Brain pericyte (primary cell): Measurements from ENCODE around the gene DLG2.
"Not testable (repeated sequence)": the region's sequence is repeated elsewhere in the genome, so short reads cannot be mapped to it uniquely, and the experiment has no call there.

Experiments used
- DNase-seq: peaks from one replicate; pipeline ENCODE4 v3.0.0-alpha.2; 2012; ENCODE audit warnings: low read depth, low spot score

The DLG2 gene

DNA sequence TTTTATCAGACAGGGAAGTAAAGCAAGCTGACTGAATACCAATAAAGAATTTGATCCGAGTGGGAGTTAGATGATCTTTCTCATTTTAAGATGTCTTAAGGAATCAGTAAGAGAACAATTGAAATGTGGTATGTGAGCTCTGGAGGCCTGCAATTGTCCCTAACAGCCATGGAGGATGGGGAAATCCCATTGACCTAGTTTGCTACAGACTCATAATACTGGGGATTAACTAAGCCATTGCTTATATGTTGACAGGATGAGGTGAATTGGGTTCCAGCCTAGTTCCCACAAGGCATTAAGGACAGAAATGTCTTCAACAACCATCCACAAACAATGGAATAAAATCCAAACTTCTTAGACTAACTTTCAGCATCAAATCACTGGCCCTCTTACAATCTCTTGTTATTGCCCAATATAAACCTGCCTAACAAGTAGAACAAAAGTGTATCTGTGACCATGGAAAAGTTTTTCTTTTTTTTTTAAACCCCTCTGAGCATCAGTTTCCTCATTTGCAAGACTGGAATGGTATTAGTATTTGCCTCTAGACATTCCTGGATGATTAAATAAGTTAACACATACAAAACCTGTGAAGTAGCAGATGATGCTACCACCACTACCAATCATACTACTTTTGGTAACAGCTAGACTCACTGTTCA is 773.2 kb downstream of the DLG2 start:
- DNase-seq: no peak

DNA sequence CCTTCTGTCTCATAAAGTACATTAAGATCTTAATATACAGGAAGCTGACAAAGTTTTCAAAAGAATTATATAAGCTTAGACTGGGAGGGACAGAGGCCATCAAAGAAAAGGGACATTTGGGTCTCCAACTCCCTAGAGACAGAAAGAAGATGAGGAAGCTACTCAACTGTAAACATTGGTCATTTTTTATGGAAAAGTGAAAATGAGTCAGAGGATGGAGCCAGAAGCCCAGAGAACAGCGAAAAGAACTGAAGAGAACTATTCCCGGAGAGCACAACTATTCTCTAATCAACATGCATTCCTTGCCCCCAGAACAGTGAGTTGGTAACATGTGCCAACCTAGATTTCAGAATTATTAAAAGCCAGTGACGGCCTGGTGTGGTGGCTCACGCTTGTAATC is 779.3 kb downstream of the DLG2 start:
- DNase-seq: no peak

DNA sequence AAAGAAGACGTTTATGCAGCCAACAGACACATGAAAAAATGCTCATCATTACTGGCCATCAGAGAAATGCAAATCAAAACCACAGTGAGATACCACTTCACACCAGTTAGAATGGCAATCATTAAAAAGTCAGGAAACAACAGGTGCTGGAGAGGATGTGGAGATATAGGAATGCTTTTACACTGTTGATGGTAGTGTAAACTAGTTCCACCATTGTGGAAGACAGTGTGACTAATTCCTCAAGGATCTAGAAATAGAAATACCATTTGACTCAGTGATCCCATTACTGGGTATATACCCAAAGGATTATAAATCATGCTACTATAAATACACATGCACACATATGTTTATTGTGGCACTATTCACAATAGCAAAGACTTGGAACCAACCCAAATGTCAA is 786.9 kb downstream of the DLG2 start:
- not testable (repeated sequence) for DNase-seq

DNA sequence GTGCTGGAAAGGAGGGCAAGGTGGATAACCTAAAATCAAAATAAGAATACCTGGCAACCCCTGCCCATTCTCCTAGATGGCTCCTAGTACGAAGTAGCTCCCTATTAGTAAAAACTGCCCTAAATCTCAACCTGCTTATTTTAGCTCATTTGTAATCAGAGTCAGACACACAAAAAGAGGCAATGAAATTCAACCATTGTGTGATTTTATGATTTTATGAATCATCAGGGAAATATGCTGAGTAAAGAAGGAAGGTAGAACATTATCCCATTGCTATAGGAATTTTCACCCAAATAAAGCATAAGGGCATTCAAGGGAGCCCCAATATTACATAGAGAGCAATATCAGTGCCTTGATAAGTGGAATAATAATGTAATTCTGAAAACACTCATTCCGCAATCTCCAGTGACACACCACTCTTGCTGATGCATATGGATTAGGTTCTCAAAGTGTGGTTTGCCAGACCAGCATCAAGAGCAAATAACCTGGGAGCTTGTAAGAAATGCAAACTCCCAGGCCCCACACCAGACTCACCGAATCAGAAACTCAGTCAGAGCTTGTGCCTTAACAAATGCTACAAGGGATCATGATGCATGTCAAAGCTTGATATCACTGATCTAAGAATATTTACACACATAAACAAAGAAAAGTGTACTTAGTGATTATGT is 789.6 kb downstream of the DLG2 start:
- DNase-seq: no peak

DNA sequence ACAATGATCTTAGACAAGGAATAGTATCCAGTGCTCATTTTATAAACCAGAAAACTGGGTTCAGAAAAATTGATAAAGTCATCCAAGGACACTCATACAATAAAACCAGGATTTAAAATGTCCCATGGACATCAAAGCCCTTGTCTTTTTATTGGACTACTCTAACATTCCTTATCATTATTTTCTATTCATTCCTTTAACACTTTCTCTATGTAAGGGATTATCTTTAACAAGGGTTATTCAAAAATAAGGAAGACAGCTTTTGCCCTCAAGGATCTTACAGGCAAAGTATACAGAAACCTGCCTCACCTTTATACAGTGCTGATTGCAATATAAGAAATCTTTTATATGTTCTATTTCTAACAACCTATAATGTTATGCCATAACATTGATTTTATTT is 790.8 kb downstream of the DLG2 start:
- no peak for DNase-seq

DNA sequence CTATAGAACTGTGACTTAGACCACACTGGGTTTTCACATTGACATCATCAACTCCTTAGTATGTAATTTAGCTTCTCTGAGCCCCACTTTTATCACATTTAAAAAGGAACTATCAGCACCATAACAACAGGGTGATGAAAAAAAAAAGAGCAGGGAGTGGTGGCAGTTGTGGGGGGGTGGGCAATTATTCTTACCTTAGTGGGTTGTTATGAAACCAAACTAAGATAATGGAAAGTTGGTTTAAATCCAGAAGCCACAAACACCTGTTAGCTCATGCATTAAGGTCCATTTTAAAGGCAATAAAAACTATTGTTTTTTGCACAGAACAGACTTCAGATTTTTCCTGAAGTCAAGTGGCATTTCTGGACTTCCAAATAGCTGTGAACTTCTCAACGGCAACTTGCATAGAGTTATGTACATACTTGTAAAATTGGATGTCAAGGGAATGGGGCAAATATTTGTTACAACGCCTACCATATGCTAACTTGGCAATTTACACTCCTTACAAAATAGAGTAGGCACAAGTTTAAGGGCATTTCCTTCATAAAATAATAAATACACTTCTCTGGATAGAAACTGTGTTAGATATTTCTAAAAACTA is 793.6 kb downstream of the DLG2 start:
- DNase-seq: no peak

DNA sequence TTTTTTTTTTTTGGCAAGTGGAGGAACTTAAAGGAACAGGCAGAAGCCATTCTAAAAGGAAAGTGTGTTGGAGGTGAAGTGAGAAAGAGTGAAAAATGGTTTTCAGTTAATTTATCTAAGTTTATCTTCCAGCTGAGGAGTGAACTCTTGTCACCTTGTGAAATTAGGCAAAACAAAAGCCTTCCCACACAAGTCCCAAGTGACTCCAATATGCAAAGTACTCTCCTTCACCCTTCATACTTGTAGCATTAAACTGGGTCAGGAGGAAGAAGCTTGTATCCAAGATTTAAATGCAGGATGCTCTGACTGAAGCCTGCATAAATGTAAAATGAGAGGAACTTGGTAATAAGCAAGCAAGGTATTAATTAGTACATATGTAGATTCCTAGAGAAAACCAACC is 796.8 kb downstream of the DLG2 start:
- no peak for DNase-seq

DNA sequence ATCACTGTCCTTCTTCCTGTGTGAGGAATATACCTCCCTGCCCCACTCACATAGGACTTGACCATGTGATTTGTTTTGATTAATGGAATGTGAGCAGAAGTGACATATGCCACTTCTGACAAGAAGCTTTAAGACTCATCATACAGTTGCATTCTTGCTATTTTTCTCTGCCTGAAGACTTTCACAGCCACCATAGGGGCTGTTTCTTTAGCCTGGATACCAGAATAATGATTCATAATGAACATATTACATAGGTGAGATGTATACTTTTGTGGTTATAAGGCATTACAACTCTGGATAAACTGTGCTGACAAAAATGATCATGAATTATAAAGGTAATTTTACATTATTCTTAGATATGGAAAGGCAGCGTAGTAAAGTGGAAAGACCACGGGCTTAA is 798.0 kb downstream of the DLG2 start:
- no peak for DNase-seq

DNA sequence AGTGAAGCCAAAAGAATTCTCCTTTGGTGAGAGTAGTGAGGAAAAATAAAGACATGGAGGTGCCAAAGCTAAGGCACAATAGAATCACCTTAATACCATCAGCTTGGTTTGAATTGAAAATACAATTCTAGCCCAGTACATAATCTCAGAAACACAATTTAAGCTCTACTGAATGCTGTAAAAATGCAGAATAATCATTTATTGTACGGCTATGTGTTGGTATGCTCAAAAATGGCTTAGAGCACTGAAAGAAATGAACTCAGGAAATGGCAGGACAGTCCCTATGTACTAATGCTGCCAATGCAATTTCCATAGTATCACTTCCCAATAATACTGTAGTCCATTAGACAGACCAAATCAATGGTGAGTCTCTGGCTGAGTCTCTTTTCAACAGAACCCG is 798.5 kb downstream of the DLG2 start:
- DNase-seq: no peak

DNA sequence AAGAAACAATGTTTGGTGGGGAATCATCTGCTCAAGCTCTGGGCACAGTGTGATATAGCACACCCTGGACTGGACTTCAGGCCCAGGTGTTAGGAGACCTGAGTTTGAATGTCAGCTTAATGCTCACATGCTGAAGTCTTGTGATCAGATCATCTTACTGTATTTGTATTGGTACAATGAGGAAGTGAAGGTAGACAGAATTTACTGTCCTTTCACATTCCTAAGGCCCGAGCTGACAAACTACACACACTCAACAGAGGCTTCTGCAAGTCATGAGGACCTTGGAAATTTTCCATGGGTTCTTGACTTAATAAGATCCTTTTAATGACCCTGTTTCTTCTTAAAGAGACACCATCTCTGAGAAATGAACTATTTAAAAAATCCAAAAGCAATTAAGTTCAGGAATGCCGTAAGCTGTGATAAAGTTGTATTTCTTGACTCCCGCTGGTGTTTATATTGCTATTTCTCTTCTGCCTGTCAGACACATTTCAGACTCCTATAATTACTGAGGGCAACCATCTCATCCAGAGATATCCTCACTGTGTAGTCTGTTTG is 802.0 kb downstream of the DLG2 start:
- DNase-seq: no peak

DNA sequence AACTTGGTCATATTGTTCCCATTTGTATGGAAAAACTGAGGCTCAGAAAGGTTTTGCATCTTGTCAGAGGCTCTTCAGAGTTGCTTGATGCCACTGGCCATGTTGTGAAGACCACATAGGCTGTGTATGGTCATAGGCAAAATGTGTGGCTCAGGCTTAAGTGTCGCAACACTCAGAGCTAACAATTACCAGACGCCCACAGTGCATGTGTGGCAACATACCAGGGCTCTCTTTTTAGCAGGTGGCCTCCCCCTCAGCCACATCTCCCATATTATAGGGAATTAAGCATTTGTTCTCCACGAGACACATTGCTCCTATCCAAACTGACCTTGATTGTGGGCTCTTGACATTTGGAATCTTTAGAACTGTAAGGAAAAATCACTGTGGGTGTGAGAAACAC is 802.5 kb downstream of the DLG2 start:
- DNase-seq: no peak

DNA sequence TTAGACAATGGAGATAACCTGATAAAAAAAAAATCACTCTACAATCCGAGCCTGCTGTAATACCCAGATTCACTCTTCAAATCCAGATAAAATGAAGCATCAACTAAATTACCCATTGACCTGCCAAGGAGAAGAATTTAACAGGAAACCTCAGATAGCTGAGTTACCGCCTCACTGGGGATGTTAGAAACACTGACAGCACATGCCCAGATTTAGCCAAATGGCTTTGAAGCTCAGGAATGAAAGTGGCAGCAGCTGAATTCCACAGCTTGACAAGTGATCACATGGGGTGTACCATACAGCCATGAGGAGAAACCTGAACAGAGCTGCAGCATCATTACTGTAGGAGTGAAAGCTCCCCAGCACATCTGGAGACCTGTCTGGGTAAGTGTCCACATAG is 807.6 kb downstream of the DLG2 start:
- DNase-seq: no peak

DNA sequence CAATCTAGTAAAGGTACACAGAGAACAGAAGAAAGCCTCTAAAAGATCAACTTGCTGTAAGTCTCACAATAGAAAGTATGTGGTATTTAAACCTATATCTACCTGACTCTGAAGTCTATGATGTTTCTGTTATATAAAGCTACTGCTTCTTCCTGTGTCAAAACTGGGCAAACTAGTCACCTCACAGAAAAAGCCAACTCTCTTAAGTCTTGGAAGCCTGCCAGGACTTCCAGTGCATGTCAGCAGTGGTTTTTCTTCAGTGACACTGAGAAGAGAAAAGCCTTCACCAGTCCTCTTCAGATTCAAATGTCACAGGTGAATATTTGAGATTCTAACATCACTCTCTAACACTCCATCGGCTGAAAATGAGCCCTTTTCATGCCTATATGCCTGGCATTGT is 808.0 kb downstream of the DLG2 start:
- no peak for DNase-seq

DNA sequence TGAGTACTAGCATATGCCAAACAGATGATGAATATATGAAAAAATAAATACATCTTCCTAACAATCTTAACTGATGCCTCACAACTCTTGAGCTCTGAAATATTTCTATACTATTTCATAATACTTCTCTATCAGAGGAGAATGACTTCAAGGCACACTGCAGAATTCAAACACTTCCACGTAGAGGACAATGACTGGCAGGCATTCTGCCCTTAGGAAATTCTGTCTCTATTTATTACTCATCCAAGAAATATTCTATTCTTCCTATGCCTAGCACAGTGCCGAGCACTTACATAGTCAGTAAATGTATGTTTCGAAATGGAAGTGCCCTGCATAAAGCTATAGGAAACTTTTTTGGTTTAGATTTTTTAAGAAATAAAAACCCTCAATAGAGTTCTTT is 809.1 kb downstream of the DLG2 start:
- no peak for DNase-seq

DNA sequence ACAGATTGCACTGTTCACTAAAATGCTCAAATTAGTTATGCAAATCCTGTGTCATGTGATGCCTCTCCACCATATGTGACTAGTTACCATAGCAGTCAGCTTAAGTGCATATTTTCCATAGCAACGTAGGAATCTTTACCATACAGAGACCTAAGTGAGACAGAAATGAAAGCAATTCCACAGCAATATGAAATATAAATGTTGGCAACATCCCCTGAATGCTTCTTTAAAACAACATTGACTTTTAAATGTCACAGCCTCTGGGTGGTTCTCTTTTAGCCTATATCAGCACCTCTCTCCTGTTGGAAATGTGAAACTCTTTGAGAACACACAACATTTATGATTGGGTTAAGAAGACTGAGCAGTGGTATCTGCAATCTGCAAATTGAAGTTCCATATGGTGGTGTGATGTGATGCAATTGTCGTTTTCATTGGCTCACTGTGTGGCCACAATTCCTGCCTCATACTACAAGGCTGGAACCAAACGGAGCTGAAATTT is 814.6 kb downstream of the DLG2 start:
- DNase-seq: no peak

DNA sequence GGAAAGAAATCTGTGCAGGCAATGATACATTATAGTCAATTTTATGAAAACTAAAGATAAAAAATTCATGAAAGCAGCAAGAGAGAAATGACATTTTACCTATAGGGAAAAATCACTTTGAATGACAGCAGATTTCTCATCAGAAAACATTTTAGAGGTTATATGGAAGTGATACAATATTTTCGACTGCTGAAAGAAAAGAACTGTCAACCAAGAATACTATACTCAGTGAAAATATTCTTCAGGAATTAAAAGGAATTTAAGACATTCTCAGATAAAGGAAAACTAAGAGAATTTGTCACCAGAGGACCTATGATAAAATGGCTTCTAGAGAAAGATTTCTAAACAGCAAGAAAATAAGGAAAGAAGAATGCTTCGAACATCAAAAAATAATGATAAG is 820.8 kb downstream of the DLG2 start:
- DNase-seq: no peak

DNA sequence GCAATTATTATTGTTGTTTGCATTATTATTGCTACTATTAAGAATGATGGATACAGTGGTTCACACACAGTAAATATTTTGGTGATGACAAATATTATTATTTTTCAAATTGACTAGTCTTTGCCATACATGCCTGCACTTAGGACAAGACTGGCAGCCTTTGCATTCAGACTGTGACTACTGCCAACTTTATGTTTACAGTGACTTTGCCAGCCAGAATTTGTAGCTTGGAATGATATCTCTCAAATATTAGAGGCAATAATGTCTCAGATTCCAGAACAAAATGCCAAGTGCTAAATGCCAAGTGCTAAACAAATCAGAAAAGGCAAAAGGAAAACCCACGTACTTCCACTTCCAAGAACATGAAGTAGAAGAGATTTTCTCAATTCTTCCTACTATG is 823.1 kb downstream of the DLG2 start:
- DNase-seq: no peak

DNA sequence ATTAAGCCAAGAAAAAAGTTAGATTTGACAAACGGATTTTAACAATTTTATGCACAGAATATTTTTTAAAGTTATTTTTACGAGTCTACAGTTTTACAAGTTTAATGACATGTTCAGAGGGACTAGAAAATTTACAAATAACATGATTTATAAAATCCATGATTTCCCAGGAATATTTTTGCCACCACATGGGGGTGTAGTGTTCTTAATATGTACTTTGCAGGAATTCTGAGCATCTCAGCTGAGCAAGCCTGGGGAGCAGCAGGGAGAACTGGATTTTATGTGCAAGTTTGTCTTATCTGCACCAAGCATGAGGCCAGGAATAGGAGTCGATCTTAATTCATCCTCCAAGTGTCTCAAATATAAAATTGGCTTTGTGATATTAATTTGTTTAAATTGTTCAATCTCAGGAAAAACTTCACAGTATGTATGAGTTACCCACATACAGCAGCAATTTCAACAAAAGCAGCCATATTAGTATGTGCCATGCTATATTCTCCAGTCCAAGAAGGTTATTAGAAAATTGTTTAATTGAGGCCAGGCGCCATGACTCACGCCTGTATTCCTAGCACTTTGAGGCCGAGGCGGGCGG is 826.3 kb downstream of the DLG2 start:
- DNase-seq: no peak

DNA sequence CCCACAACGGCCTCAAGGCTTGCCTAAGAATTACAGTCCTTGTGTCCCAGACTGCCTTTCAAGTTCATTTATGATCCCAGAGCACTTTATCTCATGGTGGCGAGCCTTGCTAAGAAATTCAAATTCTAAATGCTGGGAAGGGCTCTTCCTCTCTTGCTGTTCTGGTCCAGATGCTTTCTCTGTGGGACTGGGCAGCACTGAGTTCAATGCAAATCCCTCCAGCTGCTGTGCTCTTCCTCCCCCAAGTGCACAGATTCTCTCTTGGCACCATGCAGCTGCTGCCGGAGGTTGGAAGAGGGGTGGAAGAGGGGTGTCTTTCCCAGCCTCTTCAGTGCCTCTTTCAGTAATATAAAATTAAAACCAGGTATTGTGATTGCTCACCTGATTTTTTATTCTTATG is 828.0 kb downstream of the DLG2 start:
- DNase-seq: no peak

DNA sequence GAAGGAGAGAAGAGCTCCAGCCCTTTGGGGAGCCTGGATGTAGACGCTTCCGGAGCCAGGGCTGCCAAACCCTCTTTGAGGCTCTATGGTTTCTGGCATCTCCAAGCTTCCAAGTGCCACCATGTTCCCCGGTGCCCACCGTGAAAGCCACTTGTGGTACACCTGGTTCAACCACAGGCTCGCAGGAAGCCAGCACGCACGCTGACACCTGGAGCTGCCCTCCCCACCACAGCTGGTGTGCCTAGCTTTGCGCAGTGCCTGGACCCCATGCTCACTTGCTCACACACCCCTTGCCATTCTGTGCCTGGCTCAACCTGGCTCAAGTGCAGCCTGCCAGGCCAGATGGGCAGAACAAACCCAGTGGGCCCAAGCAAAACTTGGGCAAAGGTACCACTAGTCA is 831.4 kb downstream of the DLG2 start:
- no peak for DNase-seq

DNA sequence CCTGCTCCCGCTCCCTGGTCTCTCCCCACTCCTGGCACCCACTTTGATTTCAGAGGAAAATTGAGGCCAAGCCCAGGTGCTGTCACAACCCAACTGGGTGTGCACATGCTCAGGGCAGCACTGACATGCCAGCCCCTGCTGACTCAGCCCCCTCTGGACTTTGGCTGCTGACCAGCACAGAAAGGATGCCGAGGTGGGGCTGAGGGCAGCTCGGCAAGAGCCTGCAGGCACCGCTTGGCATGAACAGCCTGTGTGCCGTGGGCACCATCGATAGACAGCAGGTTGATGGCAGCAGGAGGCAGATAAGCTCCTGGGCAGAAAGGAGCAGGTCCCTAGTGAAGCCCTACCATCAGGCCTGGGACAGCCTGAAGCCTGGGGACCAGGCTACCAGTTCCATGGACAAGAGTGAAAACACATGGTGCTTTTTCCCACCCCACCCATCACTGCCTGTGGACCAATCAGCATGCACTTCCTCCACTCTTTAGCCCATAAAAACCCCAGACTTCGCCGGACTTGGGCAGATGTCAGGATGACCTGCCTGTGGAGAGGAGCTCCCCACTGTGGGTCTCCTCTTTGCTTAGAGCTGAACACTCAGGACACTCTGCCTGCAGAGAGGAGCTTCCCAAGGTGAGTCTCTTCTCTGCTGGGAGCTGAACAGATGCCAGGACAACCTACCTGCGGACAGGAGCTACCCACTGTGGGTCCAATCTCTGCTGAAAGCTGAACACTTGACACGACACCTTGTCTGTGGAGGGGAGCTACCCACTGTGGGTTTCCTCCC is 832.3 kb downstream of the DLG2 start:
- no peak for DNase-seq

DNA sequence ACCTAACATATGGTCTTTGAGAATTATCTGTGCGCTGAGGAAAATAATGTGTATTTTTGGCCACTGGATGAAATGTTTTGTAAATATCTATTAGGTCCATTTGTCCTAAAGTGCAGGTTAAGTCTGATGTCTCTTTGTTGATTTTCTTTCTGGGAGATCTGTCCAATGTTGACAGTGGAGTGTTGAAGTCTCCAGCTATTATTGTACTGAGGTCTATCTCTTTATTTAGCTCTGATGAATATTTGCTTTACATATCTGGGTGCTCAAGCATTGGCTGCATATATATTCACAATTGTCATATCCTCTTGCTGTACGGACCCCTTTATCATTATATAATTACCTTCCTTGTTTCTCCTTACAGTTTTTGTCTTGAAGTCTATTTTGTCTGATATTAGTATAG is 833.8 kb downstream of the DLG2 start:
- DNase-seq: no peak
